ENCODE data around the gene PDE9A.

PDE9A gene

GRCh38 chr21:42616941-42617340 is 36.5 kb upstream of the PDE9A start:
- DNase-seq (ENCODE audit: low spot score in 2 of 2) (no peak), ATAC-seq (replicated peaks; ENCODE audit: extremely low read depth, poor library complexity, severe bottlenecking) (no peak)
- H3K9me3 Mint-ChIP-seq = no peaks in the 10 kb centered on the region
- H3K4me1 Mint-ChIP-seq = peaks cover 5% of the 10 kb centered on the region
- no peak overlapping the region for H3K4me3 Mint-ChIP-seq
- no peak overlapping the region for H3K27ac Mint-ChIP-seq (ENCODE audit: low read depth)
- H3K36me3 Mint-ChIP-seq (ENCODE audit: insufficient read depth) = no peaks in the 10 kb centered on the region
- peaks cover 37% of the 10 kb centered on the region for H3K27me3 Mint-ChIP-seq

DNA sequence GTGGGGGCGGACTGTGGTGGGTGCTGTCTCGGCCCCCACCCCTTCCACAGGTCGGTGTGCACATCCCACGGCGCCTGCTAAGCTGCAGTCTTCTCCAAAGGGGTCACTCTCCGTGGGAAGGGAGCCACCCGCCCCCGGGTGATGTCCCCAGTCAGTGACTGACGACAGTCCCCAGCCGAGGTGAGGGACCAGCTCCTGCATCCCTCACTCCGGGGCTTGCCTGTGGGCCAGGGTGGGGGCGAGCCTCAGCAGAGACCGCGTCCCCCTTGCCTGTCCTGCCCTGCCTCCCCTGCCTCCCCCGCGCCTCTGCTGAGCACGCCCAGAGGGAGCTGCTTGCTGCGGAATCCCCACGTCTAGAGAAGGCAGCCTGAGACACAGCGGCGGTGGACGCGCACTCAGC is 35.9 kb upstream of the PDE9A start:
- Mint-ChIP-seq H3K27me3 (peaks cover 43% of the 10 kb centered on the region), H3K4me3 (no peak overlapping the region), H3K9me3 (no peaks in the 10 kb centered on the region), H3K27ac (ENCODE audit: low read depth) (no peak overlapping the region), H3K36me3 (ENCODE audit: insufficient read depth) (no peaks in the 10 kb centered on the region), H3K4me1 (peaks cover 5% of the 10 kb centered on the region)
- DNase-seq (ENCODE audit: low spot score in 2 of 2) = no peak
- ATAC-seq (replicated peaks; ENCODE audit: extremely low read depth, poor library complexity, severe bottlenecking) = no peak

DNA sequence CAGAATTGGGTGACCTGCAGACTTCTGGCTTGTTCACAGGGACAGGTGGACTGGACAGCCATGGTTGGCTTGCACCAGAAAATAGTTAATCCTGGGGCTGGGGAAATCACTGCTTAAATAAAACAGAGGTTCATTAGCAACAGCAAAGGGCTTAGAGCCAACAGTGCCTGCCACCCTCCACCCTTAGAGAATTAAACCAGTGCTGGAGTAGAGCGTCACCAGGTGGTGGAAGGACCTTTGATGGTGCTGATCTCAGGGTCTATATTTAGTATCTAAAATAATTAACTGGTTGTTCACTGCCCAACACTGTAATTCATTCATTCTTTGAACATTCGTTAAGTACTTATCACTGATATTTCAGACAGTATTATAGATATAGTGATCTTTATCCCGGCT is 34.7 kb upstream of the PDE9A start:
- peaks cover 52% of the 10 kb centered on the region for H3K27me3 Mint-ChIP-seq
- peaks cover under 1% of the 10 kb centered on the region for H3K4me1 Mint-ChIP-seq
- no peaks in the 10 kb centered on the region for H3K9me3 Mint-ChIP-seq
- H3K36me3 Mint-ChIP-seq (ENCODE audit: insufficient read depth) = no peaks in the 10 kb centered on the region
- H3K4me3 Mint-ChIP-seq = no peak overlapping the region
- H3K27ac Mint-ChIP-seq (ENCODE audit: low read depth) = no peak overlapping the region
- ATAC-seq (replicated peaks; ENCODE audit: extremely low read depth, poor library complexity, severe bottlenecking) (no peak), DNase-seq (ENCODE audit: low spot score in 2 of 2) (no peak)

GRCh38 chr21:42619166-42619565 is 34.3 kb upstream of the PDE9A start:
- H3K4me1 Mint-ChIP-seq = no peaks in the 10 kb centered on the region
- H3K36me3 Mint-ChIP-seq (ENCODE audit: insufficient read depth) = no peaks in the 10 kb centered on the region
- H3K27me3 Mint-ChIP-seq = peaks cover 57% of the 10 kb centered on the region
- no peaks in the 10 kb centered on the region for H3K9me3 Mint-ChIP-seq
- no peak overlapping the region for H3K4me3 Mint-ChIP-seq
- H3K27ac Mint-ChIP-seq (ENCODE audit: low read depth) = no peak overlapping the region
- no peak for ATAC-seq (replicated peaks; ENCODE audit: extremely low read depth, poor library complexity, severe bottlenecking)
- DNase-seq (ENCODE audit: low spot score in 2 of 2) = no peak

DNA sequence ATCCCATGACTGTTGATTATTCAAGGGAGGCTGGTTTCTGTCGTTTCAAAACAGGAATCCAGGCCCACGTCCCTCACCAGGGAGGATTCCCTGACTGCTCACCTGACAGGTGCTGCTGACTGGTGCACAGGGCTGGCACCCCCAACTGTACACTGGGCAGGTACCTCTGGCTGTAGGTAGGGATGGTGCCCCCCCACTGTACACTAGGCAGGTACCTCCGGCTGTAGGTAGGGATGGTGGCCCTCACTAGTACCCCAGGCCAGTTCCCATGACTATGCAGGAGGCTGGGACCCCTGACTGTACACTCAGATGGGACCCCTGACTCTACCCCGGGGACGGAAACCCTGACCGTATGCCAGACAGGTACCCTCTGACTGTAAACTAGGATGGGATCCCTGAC is 33.6 kb upstream of the PDE9A start:
- H3K27ac Mint-ChIP-seq (ENCODE audit: low read depth) = no peak overlapping the region
- H3K4me1 Mint-ChIP-seq = no peaks in the 10 kb centered on the region
- ATAC-seq (replicated peaks; ENCODE audit: extremely low read depth, poor library complexity, severe bottlenecking) (no peak), DNase-seq (ENCODE audit: low spot score in 2 of 2) (no peak)
- no peaks in the 10 kb centered on the region for H3K9me3 Mint-ChIP-seq
- H3K27me3 Mint-ChIP-seq = peaks cover 58% of the 10 kb centered on the region
- no peak overlapping the region for H3K4me3 Mint-ChIP-seq
- H3K36me3 Mint-ChIP-seq (ENCODE audit: insufficient read depth) = no peaks in the 10 kb centered on the region

DNA sequence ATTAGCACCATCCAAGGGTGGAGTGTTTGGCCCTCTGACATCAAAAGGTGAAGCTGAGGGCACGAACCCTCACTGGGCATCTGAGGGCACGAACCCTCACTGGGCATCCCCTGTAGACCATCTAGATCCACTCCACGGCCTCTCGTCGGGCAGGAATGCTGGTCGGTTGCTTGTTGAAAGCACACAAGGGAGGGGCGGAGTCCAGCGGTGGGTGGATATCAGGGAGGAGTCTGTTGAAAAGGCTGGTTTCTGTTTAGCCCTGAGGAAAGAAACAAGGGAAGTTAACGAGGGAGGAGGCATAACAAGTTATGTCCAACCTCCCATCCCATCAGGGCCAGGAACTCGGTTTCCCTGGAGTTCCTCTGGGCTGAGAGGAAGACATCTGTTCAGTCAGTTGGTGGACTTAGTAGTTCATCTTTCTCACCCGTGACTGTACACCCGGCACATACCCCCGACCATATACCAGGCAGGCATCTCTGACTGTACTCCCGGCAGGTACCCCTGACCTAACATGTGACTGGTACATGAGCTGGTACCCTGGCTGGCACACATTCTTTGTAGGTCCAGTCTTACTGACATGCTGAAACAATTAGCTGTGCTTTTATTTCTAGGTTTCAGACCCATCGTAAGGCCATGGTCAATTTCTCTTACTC is 32.1 kb upstream of the PDE9A start:
- Mint-ChIP-seq H3K4me1 (no peaks in the 10 kb centered on the region), H3K9me3 (no peaks in the 10 kb centered on the region), H3K36me3 (ENCODE audit: insufficient read depth) (no peaks in the 10 kb centered on the region), H3K27ac (ENCODE audit: low read depth) (no peak overlapping the region), H3K4me3 (no peak overlapping the region), H3K27me3 (peaks cover 58% of the 10 kb centered on the region)
- DNase-seq (ENCODE audit: low spot score in 2 of 2) (no peak), ATAC-seq (replicated peaks; ENCODE audit: extremely low read depth, poor library complexity, severe bottlenecking) (no peak)

DNA sequence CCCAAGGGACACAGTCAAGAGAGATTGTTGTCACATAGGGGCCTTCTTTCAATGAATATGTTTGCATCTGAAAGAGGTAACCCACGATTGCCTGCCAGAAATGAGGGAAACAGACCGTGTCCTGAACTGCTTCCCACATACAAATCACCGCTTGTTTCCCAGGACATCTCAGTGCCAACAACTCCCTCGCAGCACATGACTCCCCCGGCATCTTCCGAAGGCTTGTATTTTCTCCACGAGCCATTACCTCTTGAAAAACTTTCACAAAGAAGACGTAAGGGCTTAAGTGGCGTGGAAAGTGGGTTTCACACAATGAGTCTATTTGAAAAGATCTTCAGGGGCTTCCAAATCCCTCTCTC is 31.6 kb upstream of the PDE9A start:
- Mint-ChIP-seq H3K27me3 (peaks cover 58% of the 10 kb centered on the region), H3K9me3 (no peaks in the 10 kb centered on the region), H3K4me1 (no peaks in the 10 kb centered on the region), H3K27ac (ENCODE audit: low read depth) (no peak overlapping the region), H3K36me3 (ENCODE audit: insufficient read depth) (no peaks in the 10 kb centered on the region), H3K4me3 (no peak overlapping the region)
- DNase-seq (ENCODE audit: low spot score in 2 of 2) = no peak
- ATAC-seq (replicated peaks; ENCODE audit: extremely low read depth, poor library complexity, severe bottlenecking) = no peak

DNA sequence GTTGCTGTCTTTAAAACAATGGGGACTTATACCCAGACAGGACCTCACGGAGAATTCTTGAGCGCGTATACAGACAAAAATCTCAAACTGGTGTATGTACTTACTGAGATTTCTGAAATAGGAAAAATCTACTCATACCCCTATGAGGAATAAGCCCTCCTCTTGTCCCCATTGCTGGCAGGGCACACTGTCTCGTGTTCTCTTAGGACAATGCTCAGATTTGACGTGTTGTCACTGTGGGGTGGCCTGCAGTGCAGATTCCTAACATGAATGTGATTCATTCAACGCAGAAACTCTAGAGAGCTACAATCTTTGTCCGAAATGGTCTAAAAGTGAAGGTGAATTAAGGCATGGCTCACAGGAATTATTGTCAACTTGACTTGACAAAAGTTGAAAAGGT is 31.1 kb upstream of the PDE9A start:
- no peak overlapping the region for H3K27ac Mint-ChIP-seq (ENCODE audit: low read depth)
- H3K9me3 Mint-ChIP-seq = no peaks in the 10 kb centered on the region
- ATAC-seq (replicated peaks; ENCODE audit: extremely low read depth, poor library complexity, severe bottlenecking) (no peak), DNase-seq (ENCODE audit: low spot score in 2 of 2) (no peak)
- H3K36me3 Mint-ChIP-seq (ENCODE audit: insufficient read depth) = peaks cover 1% of the 10 kb centered on the region
- H3K27me3 Mint-ChIP-seq = peaks cover 58% of the 10 kb centered on the region
- no peak overlapping the region for H3K4me3 Mint-ChIP-seq
- H3K4me1 Mint-ChIP-seq = no peaks in the 10 kb centered on the region

DNA sequence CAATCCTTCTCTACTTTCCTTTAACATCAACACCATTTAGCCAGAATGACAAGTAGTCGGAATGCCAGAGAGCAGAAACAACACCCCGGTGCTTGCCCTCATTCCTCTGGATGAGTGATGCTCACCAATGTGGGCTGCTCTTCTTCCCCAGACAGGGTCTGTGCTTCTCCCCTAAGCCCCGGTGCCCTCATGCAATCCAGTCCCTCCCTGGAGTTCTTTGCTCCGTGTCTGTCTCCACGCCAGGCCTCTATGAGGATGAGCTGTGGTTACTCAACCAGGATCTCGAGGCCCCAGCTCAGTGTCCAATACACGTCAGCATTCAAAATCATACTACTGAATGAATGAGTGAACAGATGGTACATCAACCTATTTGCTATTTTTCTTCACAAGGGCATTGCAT is 29.7 kb upstream of the PDE9A start:
- Mint-ChIP-seq H3K36me3 (ENCODE audit: insufficient read depth) (peaks cover 1% of the 10 kb centered on the region), H3K4me1 (no peaks in the 10 kb centered on the region), H3K4me3 (no peak overlapping the region), H3K9me3 (no peaks in the 10 kb centered on the region), H3K27me3 (peaks cover 53% of the 10 kb centered on the region), H3K27ac (ENCODE audit: low read depth) (no peak overlapping the region)
- ATAC-seq (replicated peaks; ENCODE audit: extremely low read depth, poor library complexity, severe bottlenecking) (no peak), DNase-seq (ENCODE audit: low spot score in 2 of 2) (no peak)

- DNase-seq (ENCODE audit: low spot score in 2 of 2) (no peak), ATAC-seq (replicated peaks; ENCODE audit: extremely low read depth, poor library complexity, severe bottlenecking) (no peak)
- Mint-ChIP-seq H3K27me3 (peaks cover 47% of the 10 kb centered on the region), H3K9me3 (no peaks in the 10 kb centered on the region), H3K36me3 (ENCODE audit: insufficient read depth) (peaks cover 1% of the 10 kb centered on the region), H3K4me1 (no peaks in the 10 kb centered on the region), H3K27ac (ENCODE audit: low read depth) (no peak overlapping the region), H3K4me3 (no peak overlapping the region)
These were observed 29.2 kb upstream of the PDE9A start for GRCh38 chr21:42624095-42624790.

DNA sequence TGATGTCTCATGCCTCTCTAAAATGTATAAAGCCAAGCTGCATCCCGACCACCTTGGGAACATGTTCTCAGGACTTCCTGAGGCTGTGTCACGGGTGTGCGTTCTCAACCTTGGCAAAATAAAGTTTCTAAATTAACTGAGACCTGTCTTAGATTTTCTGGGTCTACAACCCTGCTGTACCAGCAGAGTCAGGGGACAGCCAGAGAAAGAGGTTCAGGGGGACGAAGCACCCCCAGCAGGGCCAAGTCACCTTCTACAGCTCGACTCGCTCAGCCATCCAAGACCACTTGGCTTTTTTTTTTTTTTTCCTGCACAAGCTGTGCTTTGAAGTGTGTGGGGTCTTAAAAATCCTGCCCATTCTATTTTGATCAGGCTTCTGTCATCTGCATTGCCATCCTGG is 28.5 kb upstream of the PDE9A start:
- no peak overlapping the region for H3K4me3 Mint-ChIP-seq
- no peaks in the 10 kb centered on the region for H3K9me3 Mint-ChIP-seq
- no peak for ATAC-seq (replicated peaks; ENCODE audit: extremely low read depth, poor library complexity, severe bottlenecking)
- H3K4me1 Mint-ChIP-seq = no peaks in the 10 kb centered on the region
- H3K36me3 Mint-ChIP-seq (ENCODE audit: insufficient read depth) = peaks cover 1% of the 10 kb centered on the region
- no peak for DNase-seq (ENCODE audit: low spot score in 2 of 2)
- H3K27me3 Mint-ChIP-seq = peaks cover 40% of the 10 kb centered on the region
- H3K27ac Mint-ChIP-seq (ENCODE audit: low read depth) = no peak overlapping the region

- no peak for ATAC-seq (replicated peaks; ENCODE audit: extremely low read depth, poor library complexity, severe bottlenecking)
- H3K27ac Mint-ChIP-seq (ENCODE audit: low read depth) = no peak overlapping the region
- no peak overlapping the region for H3K4me3 Mint-ChIP-seq
- peaks cover 28% of the 10 kb centered on the region for H3K27me3 Mint-ChIP-seq
- H3K9me3 Mint-ChIP-seq = no peaks in the 10 kb centered on the region
- no peak for DNase-seq (ENCODE audit: low spot score in 2 of 2)
- H3K4me1 Mint-ChIP-seq = no peaks in the 10 kb centered on the region
- H3K36me3 Mint-ChIP-seq (ENCODE audit: insufficient read depth) = peaks cover 1% of the 10 kb centered on the region
These were observed 27.2 kb upstream of the PDE9A start for GRCh38 chr21:42626171-42626570.

DNA sequence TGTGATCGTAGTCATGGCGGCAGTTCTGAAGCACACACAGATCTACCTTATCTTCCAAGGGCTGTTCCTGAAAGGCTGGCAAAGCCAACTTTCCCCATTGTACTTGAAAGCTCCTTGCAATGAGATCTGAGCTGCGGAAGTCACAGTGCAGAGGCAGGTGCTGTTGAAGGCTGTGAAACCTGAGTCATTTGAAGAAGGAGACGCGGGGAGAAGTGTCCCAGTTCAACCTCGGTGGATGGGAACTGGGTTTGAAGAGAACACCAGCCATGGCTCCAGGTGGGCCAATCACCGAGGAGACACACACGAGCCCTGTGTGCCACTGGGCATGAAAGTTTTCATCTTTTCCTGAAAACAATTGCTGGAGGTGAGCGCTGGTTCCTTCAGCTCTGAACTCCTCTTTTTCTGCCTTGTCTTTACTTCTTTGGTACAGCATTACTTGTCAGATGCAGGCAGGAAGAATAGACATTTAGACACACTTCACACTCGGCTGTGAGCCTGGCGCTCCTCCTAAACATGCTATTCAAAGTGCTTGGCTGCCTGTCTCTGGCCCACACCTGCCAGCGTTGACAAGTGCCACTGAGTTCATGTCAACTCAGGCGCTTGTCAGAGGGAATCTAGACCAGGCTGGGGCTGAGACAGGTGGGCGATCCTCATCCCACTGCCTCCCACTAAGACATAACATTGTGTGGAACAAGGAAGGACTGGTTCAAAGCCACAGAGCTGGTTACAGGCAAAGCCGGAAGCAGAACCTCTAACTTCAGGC is 25.7 kb upstream of the PDE9A start:
- no peaks in the 10 kb centered on the region for H3K4me1 Mint-ChIP-seq

More for the DNA sequence above, 25.7 kb upstream of the PDE9A start:
- no peaks in the 10 kb centered on the region for H3K9me3 Mint-ChIP-seq
- H3K27ac Mint-ChIP-seq (ENCODE audit: low read depth) = no peak overlapping the region
- peaks cover 12% of the 10 kb centered on the region for H3K27me3 Mint-ChIP-seq
- no peak for DNase-seq (ENCODE audit: low spot score in 2 of 2)
- ATAC-seq (replicated peaks; ENCODE audit: extremely low read depth, poor library complexity, severe bottlenecking) = no peak
- no peak overlapping the region for H3K4me3 Mint-ChIP-seq
- H3K36me3 Mint-ChIP-seq (ENCODE audit: insufficient read depth) = peaks cover 1% of the 10 kb centered on the region
